22Rv1 (cell line): ENCODE data around the gene RAB11A.

Experiments used
- H3K27ac ChIP-seq: fragments of 450-650 bp; 2 replicates; pipeline ENCODE4 v1.5.1; 2017
- ZFX ChIP-seq: fragments of 450-650 bp; IDR thresholded peaks from 2 replicates; pipeline ENCODE4 v1.6.1; 2017; ENCODE audit warnings: antibody characterized with exemption, borderline replicate concordance
- TF ChIP-seq, protein P1 (sequence below): fragments of 450-650 bp; IDR thresholded peaks from 2 replicates; pipeline ENCODE4 v1.5.1; 2017; ENCODE audit warnings: mild to moderate bottlenecking

Gene RAB11A

DNA sequence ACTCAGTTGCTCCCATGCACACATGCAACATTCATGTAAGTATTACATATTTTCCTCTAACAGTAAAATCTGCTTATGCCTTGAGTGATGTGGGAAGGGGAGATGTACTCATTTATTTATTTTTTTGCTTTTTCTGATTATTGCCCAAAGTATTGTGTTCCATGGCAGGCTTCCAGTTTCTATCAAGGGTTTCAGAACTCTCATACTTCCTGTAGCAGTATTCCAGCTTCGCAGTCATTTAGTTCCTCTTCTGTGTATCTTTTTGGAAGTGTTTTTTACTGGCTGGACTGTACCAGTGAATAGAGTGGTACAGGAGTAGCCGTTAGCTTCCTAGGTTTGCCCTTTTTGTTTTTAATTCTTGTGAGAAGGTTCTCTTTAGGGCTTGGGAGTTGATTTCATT lies 26.9 kb downstream of the RAB11A start:
- no peak overlapping the region for H3K27ac ChIP-seq
- no peak for TF ChIP-seq ZFX
- TF ChIP-seq, protein P1, sequence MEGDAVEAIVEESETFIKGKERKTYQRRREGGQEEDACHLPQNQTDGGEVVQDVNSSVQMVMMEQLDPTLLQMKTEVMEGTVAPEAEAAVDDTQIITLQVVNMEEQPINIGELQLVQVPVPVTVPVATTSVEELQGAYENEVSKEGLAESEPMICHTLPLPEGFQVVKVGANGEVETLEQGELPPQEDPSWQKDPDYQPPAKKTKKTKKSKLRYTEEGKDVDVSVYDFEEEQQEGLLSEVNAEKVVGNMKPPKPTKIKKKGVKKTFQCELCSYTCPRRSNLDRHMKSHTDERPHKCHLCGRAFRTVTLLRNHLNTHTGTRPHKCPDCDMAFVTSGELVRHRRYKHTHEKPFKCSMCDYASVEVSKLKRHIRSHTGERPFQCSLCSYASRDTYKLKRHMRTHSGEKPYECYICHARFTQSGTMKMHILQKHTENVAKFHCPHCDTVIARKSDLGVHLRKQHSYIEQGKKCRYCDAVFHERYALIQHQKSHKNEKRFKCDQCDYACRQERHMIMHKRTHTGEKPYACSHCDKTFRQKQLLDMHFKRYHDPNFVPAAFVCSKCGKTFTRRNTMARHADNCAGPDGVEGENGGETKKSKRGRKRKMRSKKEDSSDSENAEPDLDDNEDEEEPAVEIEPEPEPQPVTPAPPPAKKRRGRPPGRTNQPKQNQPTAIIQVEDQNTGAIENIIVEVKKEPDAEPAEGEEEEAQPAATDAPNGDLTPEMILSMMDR: no peak

GRCh38 chr15:65900488-65900887 lies 31.2 kb downstream of the RAB11A start:
- no peak for TF ChIP-seq ZFX
- TF ChIP-seq, protein P1: no peak
- no peak overlapping the region for H3K27ac ChIP-seq

- no peak for TF ChIP-seq ZFX
- TF ChIP-seq, protein P1: no peak
- H3K27ac ChIP-seq: peak overlapping the region; percentile 29; the same call in 1 of the 2 replicates
These were observed 32.0 kb downstream of the RAB11A start for GRCh38 chr15:65901336-65901735.

GRCh38 chr15:65901836-65902235 lies 32.5 kb downstream of the RAB11A start:
- H3K27ac ChIP-seq: peak overlapping the region; percentile 29
- TF ChIP-seq, protein P1: no peak
- TF ChIP-seq ZFX: no peak

- TF ChIP-seq, protein P1: no peak
- TF ChIP-seq ZFX: no peak
- peak overlapping the region; percentile 29 for H3K27ac ChIP-seq
These were observed 33.1 kb downstream of the RAB11A start for GRCh38 chr15:65902373-65902772.

- no peak overlapping the region for H3K27ac ChIP-seq
- no peak for TF ChIP-seq ZFX
- TF ChIP-seq, protein P1: no peak
These were observed 34.2 kb downstream of the RAB11A start for GRCh38 chr15:65903296-65904073.

GRCh38 chr15:65904301-65904700 lies 35.0 kb downstream of the RAB11A start:
- no peak overlapping the region for H3K27ac ChIP-seq
- TF ChIP-seq ZFX: no peak
- TF ChIP-seq, protein P1: no peak
